Left ventricle myocardium superior (tissue), 1 donor: ENCODE measurements around the gene UNCX. TPM values are rescaled to one million over a fixed set of nuclear protein-coding genes. Genes with fewer than 3 reads are reported as not detected.
"Not testable (repeated sequence)": the region's sequence is repeated elsewhere in the genome, so short reads cannot be mapped to it uniquely, and the experiment has no call there.

Experiments used
- ATAC-seq: fragments of 200-7000 bp; cut with Tn5 transposase; one replicate; pipeline ENCODE4 v1.9.1; 2020; ENCODE audit warnings: mild to moderate bottlenecking, moderate library complexity
- DNase-seq: peaks from one replicate; pipeline ENCODE4 v3.0.0-alpha.2; 2020
- intact Hi-C: fragments of 100-400 bp; cut with micrococcal nuclease; formaldehyde crosslinking; loops from one replicate; pipeline ENCODE4 v1.11.0; 2022
- total RNA-seq: library from RNA; stranded (reverse); fragmentation: NEBNext Ultra II Directional; extraction: Animal tissue kit (Norgen Biotek cat#: 25700); gene quantifications from one replicate; pipeline ENCODE4 v1.2.1, GENCODE V29; 2021
- donor health status: DM: no; HTN: yes; CAD: no; lungs with severe emphysema.

UNCX gene
- total RNA-seq, 1 donor from 2014 or later = not detected

GRCh38 chr7:1267016-1267900, 34.6 kb downstream of the UNCX start:
- intact Hi-C loops = no loop called here
- ATAC-seq = no peak
- peak; percentile 24 for DNase-seq

GRCh38 chr7:1268076-1268815, 35.6 kb downstream of the UNCX start:
- ATAC-seq (no peak), DNase-seq (peak; percentile 23)
- intact Hi-C loops = no loop called here

GRCh38 chr7:1268866-1269265, 36.2 kb downstream of the UNCX start:
- intact Hi-C loops = no loop called here
- no peak for ATAC-seq

GRCh38 chr7:1269336-1269890, 36.7 kb downstream of the UNCX start:
- DNase-seq (peak; percentile 11), ATAC-seq (no peak)
- intact Hi-C loops = no loop called here

More at GRCh38 chr7:1268866-1269265, 36.2 kb downstream of the UNCX start:
- DNase-seq = no peak

- ATAC-seq (no peak), DNase-seq (peak; percentile 19)
These were observed 37.5 kb downstream of the UNCX start for GRCh38 chr7:1270181-1270580.

GRCh38 chr7:1271046-1271445, 38.4 kb downstream of the UNCX start:
- intact Hi-C loops = no loop called here
- no peak for ATAC-seq
- peak; percentile 9 for DNase-seq

More at GRCh38 chr7:1270181-1270580, 37.5 kb downstream of the UNCX start:
- intact Hi-C loops = no loop called here

- intact Hi-C loops = no loop called here
- ATAC-seq (no peak), DNase-seq (peak; percentile 9)
These were observed 39.0 kb downstream of the UNCX start for GRCh38 chr7:1271656-1272055.

GRCh38 chr7:1272136-1272535, 39.5 kb downstream of the UNCX start:
- intact Hi-C loops, ATAC-seq, DNase-seq: not testable (repeated sequence)

GRCh38 chr7:1274121-1274875, 41.6 kb downstream of the UNCX start:
- ATAC-seq = no peak
- DNase-seq = peak; percentile 17
- intact Hi-C loops = no loop called here

- ATAC-seq (no peak), DNase-seq (peak; percentile 18)
- intact Hi-C loops = no loop called here
These were observed 42.3 kb downstream of the UNCX start for GRCh38 chr7:1274876-1275375.

GRCh38 chr7:1275451-1276381, 43.0 kb downstream of the UNCX start:
- DNase-seq (peak; percentile 11), ATAC-seq (no peak)
- intact Hi-C loops = no loop called here

- intact Hi-C loops = no loop called here
- ATAC-seq (no peak), DNase-seq (peak; percentile 7)
These were observed 44.0 kb downstream of the UNCX start for GRCh38 chr7:1276626-1277175.

- intact Hi-C loops = no loop called here
- DNase-seq (peak; percentile 2), ATAC-seq (no peak)
These were observed 45.9 kb downstream of the UNCX start for GRCh38 chr7:1278543-1278942.

GRCh38 chr7:1279041-1279440, 46.4 kb downstream of the UNCX start:
- ATAC-seq (no peak), DNase-seq (peak; percentile 3)
- intact Hi-C loops = no loop called here

GRCh38 chr7:1279895-1280294, 47.2 kb downstream of the UNCX start:
- intact Hi-C loops, DNase-seq, ATAC-seq: not testable (repeated sequence)

GRCh38 chr7:1281068-1281467, 48.4 kb downstream of the UNCX start:
- DNase-seq (no peak), ATAC-seq (no peak)
- intact Hi-C loops = no loop called here

GRCh38 chr7:1282679-1283078, 50.0 kb downstream of the UNCX start:
- DNase-seq (no peak), ATAC-seq (no peak)
- intact Hi-C loops = no loop called here

- ATAC-seq = no peak
- DNase-seq = peak; percentile 2
- intact Hi-C loops = no loop called here
These were observed 50.7 kb downstream of the UNCX start for GRCh38 chr7:1283337-1283736.
